Measurements from ENCODE around the gene PLEK2.
A peak's percentile ranks its signal among the peaks of the same experiment; 100 is the strongest.

Gene PLEK2

GRCh38 chr14:67395876-67396189 is 16.1 kb downstream of the PLEK2 start:
- DNase-seq, result no peak

GRCh38 chr14:67395086-67395875 is 16.7 kb downstream of the PLEK2 start:
- no peak for DNase-seq

- DNase-seq, result no peak
Observed at GRCh38 chr14:67393689-67394088, 18.3 kb downstream of the PLEK2 start.

- no peak for DNase-seq
Observed at GRCh38 chr14:67392800-67393199, 19.2 kb downstream of the PLEK2 start.

GRCh38 chr14:67392123-67392522 is 19.8 kb downstream of the PLEK2 start:
- no peak for DNase-seq

GRCh38 chr14:67391268-67391667 is 20.7 kb downstream of the PLEK2 start:
- DNase-seq, result no peak

GRCh38 chr14:67389811-67390534 is 22.0 kb downstream of the PLEK2 start:
- DNase-seq, result no peak

GRCh38 chr14:67389275-67389674 is 22.7 kb downstream of the PLEK2 start:
- DNase-seq, result no peak

GRCh38 chr14:67387195-67387594 is 24.8 kb downstream of the PLEK2 start:
- DNase-seq, result no peak

- no peak for DNase-seq
Observed at GRCh38 chr14:67385618-67386017, 26.3 kb downstream of the PLEK2 start.

- no peak for DNase-seq
Observed at GRCh38 chr14:67385120-67385519, 26.8 kb downstream of the PLEK2 start.

GRCh38 chr14:67377916-67378315 is 34.0 kb downstream of the PLEK2 start:
- DNase-seq, result no peak

GRCh38 chr14:67373347-67373746 is 38.6 kb downstream of the PLEK2 start:
- no peak for DNase-seq

GRCh38 chr14:67372833-67373232 is 39.1 kb downstream of the PLEK2 start:
- no peak for DNase-seq

- no peak for DNase-seq
Observed at GRCh38 chr14:67371247-67372148, 40.5 kb downstream of the PLEK2 start.

GRCh38 chr14:67370830-67371229 is 41.1 kb downstream of the PLEK2 start:
- DNase-seq, result no peak

GRCh38 chr14:67365476-67365875 is 46.5 kb downstream of the PLEK2 start:
- no peak for DNase-seq

GRCh38 chr14:67360470-67361206 is 51.3 kb downstream of the PLEK2 start:
- no peak for DNase-seq

- DNase-seq, result peak; percentile 99
Observed at GRCh38 chr14:67359775-67360469, 52.0 kb downstream of the PLEK2 start, which contains the start of the genes ATP6V1D and EIF2S1. ATP6V1D (minus strand) TSS chr14:67359804; CDS start chr14:67359698, 106 bp downstream. EIF2S1 (plus strand) TSS chr14:67360328; CDS start chr14:67364768, 4,440 bp downstream.

- DNase-seq, result no peak
Observed at GRCh38 chr14:67358924-67359774, 52.8 kb downstream of the PLEK2 start.

GRCh38 chr14:67357969-67358354 is 54.0 kb downstream of the PLEK2 start:
- DNase-seq, result no peak
